HG02623 (cell line): ENCODE measurements around the gene MPL.
"Not testable (repeated sequence)": the region's sequence is repeated elsewhere in the genome, so short reads cannot be mapped to it uniquely, and the experiment has no call there.

ENCODE experiments used
- ATAC-seq: cut with Tn5 transposase; IDR thresholded peaks from one replicate; pipeline ENCODE4 v1.9.1; 2021; ENCODE audit warnings: moderate library complexity; ENCODE audit not compliant: unreplicated experiment

The MPL gene

DNA sequence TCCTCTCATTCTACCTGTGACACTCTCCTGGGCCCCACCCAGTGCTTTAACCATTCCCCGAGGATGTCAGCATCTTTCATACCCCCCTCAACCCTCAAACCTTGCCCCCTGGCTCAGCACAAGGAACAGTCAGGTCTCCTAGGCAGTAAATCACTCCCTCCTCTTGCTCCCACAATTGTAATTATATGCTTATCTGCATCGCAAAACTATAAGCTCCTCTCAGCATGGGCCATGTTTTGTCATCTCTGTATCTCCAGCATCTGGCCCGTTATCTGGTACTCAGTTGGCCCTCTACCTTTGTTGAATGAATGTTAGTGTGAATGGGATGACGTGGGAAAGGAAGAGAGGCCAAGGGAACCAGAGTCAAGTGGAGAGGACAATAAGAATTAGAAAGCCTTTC lies 32.9 kb downstream of the MPL start:
- no peak for ATAC-seq

DNA sequence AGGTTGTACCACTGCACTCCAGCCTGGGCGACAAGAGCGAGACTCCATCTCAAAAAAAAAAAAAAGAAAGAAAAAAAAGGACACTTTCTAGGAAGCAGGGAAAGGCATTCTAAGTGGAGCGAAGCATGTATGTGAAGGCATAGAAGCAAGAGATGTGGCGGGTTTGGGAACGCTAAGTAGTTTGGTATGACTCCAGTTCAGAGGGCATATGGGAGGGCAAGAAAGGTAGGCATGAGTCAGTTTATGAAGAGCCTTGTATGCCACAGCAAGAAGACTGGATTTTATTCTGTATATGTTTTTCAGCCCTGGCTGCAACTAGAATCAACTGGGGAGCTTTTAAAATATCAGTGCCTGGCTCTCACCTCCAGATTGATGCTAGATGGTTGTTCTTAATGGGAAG lies 34.6 kb downstream of the MPL start:
- ATAC-seq: no peak

DNA sequence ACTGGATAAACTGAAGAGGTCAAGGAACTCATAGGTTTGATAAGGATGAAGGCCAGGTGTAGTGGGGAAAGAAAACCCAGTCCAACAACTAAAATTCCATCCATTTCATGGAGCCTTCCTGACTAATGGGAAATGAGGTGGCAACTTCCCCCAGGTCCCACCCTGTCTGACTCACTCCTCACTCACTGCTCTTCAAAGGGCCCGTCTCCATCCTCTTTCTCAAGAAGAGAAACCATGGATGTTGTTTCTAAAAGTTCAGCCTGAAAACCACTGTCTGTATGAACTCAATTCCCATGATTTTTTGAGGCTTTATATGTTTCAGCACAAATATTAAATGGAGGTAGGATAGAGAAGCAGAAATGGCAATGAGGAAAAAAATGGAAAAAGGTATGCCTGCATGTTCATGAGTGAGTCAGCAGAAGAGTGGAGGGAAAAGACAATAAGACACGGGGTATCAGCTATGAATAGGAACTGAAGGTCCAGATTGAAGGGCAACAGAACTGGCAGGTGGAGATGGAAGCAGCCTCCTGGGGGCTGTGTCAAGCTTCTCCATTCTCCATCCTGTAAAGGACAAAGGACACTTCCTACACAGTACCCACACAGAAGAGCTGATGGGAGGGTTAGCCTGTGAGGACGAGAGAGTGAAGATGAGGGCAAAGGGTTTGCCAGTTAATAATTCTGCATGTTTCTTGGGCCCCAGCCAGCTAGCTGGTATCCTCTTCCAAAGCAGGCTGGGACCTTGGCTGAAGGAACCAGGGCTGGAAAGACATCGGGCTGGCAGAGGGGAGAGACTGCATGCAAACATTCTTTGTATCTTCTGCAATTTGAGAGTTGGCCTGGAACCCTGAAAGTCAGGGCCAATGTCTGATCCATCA lies 35.7 kb downstream of the MPL start:
- no peak for ATAC-seq

DNA sequence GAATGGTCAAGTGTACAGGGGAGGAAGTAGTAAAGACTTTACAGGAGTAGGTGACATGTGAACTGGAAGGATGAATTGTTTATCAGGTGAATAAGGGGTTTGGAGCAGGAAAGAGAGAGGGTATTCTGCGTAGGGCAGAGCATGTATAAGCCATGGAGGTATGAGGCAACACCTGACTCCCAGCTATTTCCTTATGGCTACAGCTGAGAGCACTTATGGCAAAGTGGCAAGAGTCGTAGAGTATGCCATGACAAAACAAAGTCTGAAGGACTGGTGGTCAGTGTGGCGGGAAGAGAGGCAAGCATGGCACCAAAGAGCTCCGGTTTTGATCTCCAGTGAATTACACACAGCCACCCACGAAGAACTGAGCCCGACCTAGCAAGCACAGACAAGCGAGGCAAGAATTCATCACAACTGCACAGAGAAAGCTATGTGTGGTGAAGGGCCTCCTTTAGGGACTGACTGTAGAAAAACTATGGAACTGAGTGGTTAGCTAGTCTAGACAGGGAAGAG lies 39.2 kb downstream of the MPL start:
- ATAC-seq: no peak

DNA sequence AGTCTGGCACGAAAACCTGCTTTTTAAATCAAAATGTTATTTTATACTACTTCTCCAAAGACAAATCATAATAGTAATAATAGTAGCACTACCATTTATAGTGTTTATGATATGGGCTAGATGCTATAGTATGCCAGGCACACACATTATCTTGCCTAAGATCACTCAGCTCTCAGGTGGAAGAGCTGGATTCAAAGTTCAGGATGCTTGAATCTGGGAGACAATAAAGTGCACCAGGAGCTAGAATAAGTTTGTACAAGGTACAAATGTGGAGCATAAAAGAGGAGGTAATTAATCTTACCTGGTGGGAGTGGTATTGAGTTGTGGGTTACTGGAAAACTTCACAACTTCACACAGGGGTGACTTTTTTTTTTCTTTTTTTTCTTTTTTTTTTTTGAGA lies 40.2 kb downstream of the MPL start:
- no peak for ATAC-seq

DNA sequence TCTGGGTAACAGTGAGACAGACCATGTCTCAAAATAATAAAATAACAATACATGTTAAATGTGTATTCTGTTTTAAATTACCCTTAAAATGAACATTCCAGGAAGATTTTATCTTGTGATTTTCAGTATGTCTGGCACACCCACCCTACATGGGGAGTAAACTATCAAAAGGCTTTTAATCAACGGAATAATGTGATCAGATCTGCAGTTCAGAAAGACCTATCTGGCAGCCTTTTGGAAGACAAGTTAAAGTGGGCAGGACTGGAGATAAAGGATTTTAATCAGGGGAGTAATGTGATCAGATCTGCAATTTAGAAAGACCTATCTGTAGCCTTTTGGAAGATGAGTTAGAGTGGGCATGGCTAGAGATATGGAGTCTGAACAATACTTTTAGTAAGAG lies 41.9 kb downstream of the MPL start:
- no peak for ATAC-seq

DNA sequence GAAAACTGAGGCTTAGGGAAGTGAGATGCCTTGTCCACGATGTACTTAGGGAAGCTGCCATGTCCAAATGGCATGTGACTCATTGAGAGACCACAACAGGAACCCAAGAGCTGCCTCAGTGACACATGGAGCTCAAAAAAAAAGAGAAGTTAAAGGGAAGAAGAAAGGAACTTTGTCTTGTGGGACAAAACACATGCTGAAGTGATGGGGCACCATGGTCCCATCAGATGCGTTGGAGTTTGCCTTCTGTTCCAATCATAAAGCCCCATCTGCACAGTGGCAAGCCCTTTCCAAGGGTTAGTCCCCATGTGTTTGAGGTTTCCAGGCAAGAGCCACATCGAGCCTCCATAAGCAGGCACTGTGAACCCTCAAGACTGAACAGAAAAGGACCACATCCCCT lies 44.0 kb downstream of the MPL start:
- ATAC-seq: no peak

DNA sequence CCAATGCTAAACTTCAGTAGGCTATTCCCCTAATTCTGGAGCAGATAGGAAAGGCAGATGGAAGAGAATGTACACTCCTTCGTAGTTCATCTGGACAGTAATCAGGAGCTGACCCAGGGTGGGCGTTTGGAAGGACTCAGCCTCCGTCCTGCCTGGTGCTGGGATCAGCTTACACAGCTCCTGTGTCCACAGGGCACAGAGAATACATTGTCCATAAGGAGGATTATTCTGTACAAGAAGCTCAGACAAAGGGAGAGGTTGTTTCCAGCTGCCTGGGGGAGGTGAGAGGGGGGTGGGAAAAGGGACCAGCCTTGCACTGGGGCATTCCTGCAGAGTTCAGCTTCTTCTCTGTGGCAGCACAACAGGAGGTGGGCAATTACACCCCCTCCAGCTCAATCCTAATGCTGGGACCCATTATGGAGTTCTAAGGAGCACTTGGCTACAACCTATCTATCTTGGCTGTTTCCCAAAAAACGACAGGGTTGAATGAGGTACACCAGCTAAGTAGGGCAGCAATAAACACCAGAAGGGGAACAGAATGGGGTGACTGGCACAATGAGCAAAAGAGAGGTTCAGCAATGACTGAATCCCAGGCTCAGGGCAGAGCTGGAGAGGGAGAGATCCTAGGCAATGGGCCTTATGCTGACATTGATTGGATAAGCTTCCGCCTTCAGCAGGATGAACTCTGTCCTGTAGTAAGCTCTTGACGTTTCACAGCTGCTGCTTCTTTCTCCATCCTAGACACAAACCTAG lies 44.6 kb downstream of the MPL start:
- ATAC-seq: no peak

DNA sequence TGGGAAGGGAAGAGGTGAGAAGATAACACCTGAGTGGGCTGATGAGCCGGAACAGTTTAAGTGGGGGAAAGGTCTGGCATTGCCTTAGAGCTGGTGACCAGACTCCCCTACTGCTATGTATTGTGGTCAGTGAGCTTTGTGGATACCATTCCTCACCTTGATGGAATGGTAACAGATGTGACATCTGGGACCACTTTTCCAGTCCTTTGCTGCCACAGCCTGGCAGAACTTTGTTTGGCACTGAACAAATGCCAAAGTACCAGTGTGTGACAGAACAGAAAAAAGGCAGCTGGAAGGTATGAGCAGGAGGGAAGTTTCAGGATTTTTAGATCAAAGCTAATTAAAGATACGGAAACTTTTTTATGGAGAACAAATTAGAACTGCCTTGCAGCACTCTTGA lies 45.8 kb downstream of the MPL start:
- ATAC-seq: no peak

DNA sequence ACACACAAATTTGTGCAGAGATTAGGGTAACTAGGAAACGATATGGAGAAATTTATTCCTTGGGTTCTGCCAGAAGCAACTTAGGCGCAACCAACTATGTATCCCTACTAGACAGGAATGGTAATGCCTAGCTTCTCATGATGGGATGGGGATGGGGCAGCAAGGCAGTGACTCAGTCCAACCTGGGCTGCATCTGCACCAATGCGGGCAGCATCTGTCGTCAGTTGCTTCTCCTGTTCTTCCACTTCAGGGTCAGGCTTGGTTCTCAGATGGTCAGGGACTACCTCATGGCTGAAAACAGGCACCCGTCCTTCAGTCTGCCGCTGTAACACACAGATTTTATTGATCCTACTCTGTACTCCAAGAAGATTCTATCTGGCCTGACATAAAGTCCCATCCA lies 49.1 kb downstream of the MPL start:
- no peak for ATAC-seq

DNA sequence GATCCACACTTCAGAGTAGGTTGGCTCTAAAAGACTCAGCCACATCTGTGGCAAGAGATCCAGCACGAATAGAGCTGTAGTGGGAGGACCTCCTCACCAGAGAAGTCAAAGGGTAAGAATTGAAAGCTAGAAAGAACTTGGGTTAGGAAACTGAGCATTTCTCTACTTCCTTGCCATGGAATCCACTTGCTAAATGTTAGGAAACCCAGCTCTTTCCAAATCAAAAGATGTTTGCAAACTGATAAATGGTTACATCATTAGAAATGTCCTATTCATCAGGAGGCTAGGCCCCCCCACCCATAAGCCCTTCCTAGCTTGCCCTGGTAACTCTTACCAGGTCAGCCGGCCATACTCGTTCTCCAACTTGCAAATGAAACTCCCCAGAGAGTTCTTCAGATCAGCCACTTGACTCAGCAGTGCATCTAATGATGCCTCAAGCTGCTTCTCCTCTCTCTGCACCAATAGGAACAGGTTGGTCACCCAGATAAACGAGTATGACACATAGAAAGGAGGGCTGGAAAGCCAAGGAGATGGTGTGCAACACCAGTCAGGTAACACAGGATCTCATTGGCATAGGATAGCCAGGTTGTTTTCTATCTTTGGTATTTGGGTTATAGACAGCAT lies 50.5 kb downstream of the MPL start:
- ATAC-seq: no peak

DNA sequence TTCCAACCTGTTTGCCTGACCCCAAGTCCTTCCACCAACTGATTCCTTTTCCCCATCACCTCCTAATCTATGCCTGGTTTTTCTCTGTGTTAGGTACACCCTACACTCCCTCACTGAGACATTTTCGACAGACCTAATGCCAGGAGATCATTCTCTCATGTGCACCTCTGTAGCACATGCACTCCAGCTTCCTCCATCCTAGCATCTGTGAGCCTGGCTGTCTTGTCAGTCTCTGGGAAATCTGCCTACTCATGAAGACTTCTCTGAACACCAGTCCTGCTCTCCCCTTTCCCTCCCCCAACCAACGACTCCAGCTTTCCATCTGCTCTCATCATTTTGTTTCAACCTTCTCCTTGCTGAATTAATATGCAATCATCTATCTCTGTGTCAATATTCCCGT lies 51.0 kb downstream of the MPL start:
- no peak for ATAC-seq

DNA sequence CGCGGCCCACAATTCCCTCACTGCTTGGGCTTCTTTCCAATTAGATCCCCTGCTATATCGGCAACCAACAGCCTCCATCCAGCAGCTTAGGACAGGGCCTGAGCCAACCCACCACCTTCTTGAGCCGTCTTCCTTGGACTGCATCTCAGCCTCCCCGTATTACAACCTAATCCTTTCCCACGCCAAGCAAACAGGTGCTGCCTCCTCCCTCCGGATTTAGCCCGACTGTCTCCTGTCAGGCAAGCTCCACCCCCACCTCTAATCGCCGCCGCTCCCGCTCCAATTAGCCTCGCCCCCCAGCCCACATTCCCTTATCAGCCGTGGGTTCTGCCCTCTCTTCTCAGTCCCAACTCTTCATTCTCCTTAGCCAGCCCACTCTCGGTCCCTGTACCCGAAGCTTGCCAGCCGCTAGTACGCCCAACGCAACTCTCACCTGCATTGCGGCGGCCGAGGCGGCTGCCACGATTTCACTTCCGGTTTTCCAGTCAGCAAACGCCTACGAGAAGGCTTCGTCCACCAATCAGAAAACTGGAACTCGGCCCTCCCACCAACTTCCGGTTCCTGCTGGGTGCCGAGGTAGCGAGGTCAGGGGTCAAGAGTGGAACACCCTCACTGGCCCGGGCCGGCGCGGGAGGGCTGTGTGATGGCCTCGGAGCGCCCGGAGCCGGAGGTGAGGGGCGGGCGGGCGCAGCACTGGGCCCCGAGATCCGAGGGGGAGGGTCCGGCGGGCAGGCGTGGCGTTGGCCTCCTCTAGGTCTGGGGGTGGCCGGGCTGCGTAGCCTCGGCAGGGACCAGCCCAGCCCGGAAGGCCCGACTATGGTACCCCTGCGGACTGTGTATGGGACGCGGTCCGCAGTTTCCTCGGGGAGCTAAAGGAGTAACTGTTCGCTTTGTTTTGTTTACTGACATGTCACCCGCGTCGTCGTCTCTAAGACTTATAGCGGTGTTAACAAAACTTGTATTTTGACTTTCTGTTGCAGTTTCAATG lies 52.0 kb downstream of the MPL start, which contains the start of the genes MED8 and SZT2:
TSS of gene MED8 (minus strand) at position 475 of the 988 bp plus-strand sequence. CDS start at position 439, 36 bp downstream.
TSS of gene SZT2 (plus strand) at position 574 of the 988 bp plus-strand sequence. CDS start at position 644, 70 bp downstream.
- peak; percentile 89 for ATAC-seq

DNA sequence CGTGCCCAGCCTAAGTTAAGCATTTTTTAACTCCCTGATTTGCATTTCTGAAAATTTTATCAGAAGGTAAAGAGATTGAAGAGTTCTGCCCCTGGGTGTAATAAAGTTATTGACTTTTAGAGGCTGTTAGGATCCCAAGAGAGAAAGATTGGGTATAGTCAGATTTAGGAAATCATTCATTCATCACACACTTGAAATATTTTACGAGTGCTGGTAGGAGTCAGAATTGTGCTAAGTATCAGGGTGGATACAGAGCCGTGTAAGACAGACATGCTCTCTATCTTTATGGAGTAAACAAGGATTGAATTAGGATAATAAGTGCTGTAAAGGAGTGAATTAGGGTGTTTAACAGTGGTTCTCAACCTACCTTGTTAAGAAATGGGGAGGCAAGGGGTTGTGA lies 55.1 kb downstream of the MPL start:
- ATAC-seq: no peak

DNA sequence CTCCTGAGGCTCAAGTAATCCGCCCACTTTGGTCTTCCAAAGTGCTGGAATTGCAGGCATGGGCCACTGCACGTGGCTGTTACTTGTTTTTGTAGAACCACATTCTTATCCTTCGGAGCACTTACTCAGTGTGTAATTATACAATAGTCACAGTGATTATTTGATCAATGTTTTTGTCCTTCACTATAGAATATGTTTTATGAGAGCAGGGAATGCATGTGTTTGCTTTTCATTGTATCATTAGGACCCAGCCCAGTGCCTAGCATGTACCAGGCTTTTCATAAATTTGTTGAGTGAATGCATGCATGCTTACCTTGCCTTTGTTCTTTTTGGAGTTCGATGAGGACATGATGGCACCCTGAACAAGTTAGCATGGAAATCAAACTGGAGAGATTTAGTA lies 57.9 kb downstream of the MPL start:
- no peak for ATAC-seq

DNA sequence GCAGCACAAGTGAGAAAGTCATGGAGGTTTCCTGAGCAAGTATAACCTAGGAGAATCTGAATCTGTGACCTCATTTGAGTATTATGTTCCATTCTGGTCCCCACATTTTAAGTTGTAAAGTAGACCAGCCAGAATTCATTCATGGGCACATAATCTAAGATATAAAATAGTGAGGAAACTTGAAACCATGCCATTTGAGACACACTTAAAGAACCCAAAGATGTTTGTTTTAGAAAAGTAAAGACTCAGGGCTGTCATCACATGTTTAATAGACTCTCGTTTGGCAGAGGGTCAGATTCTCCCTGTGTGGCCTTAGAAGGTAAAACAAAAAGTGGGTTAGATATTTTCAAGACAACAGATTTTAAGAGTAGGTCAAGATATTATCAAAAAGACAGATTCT lies 58.4 kb downstream of the MPL start:
- no peak for ATAC-seq

DNA sequence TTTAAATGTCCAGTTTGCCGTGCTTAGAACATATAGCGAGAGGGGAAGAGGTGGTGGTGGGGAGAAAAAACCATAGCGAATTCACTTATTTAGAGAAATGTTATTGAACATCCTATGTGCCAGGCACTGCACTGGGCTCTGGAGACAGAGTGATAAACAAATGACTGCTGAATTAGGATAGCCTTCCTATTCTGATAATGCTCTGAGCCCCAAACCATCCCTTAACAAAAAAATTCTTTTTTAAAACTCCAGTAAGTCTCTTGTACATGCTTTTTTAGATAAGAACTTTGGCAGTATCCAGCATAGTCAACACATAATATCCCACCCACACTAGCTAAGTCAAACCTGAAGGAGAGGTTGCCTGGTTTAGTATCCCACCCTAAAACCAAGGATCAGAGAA lies 60.6 kb downstream of the MPL start:
- no peak for ATAC-seq

DNA sequence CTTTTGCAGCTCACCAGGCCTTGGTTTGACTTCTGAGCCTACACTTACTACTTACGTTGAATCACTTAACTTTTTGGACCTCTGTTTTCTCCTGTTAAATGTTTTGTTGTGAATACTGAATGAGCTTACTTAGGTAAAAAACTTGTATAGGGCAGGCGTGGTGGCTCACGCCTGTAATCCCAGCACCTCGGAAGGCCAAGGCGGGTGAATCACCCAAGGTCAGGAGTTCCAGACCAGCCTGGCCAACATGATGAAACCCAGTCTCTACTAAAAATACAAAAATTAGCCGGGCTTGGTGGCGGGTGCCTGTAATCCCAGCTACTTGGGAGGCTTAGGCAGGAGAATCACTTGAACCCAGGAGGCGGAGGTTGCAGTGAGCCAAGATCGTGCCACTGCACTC lies 62.8 kb downstream of the MPL start:
- not testable (repeated sequence) for ATAC-seq

DNA sequence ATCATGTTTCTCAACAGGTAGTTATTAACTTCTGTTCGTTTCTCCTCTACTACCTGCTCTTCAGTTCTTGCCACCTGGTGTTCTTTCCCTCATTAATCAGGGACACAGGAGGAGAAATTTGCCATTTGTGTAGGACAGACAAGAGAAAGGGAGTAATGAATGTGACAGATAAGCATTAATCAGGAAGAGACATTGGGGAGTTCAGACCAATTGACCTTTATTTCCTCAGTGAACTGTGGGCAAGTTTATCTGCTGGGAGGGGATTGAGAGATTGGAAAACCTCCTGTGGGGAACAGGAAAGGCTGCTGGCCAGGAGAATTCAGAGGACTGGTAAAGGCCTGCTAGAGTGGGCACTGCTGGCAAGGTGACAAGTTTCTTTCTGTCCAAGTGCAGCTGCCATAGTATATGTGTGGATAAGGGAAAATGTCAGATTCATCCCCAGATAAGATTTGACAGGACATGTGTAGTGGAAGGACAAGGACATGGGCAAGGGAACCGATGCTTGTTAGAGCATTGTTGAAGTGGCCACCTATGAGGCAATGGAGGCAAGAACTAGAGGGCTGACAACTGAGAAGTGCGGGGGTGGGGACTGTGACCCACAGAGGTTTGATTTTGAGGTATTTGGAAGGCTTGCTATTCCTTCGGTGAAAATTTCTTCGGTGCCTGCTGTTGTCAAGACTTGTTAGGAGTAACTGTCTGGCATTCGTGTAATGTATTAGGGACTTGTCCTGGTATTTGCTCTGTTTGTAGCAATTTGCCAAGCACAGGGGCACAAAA lies 64.7 kb downstream of the MPL start:
- ATAC-seq: no peak
